Activated T-cell treated with anti-CD3 and anti-CD28 coated beads for 4 hours (primary cell): Measurements from ENCODE around the gene KCNQ1.

Source experiments
- DNase-seq: peaks from one replicate; pipeline ENCODE4 v3.0.0-alpha.2; 2020

Gene KCNQ1

DNA sequence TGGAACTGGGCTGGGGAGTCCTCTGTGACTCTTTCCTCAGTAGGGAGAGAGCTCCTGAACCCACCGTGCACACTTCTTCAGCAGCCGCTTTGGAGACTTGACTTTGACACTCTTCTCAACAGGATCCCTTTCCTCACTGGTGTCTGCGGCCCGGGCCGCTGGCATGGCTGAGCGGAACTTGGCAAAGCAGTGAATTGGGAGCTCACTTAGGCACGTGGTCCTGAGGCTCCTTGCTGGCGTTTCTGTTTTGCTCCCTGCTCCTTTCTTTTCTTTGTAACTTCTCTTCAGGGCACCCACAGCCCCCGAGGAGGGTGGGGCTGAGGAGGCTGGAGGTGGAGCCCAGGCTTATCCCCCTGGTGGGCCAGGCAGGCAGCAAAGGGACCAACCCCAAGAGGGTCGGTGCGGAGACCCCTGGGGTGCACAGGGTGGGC lies 263.4 kb downstream of the KCNQ1 start:
- DNase-seq: no peak

DNA sequence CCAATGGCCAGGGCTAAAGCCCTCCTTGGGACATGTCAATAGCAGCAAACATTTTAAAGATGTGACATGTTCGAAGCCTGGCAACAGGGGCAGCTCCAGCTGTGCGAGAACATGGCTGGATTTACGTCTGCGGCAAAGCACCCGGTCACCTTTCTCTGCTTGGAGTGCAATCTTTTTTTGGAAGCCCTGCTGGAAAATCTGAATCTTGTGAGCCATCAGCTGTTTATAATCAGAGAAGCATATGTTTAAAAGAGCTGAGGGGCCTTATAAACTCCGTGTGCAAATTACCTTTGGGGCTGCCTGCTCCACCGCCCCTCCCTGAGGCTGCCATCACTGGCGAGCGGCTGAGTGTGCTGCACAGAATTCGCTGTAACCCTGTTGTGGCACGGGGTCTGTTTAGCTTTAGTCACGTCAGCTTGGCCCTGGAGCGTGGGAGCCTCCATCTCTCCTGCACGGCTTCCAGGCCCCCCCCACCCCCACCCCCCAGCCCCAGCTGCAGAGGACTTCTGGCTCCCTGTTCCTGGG lies 264.0 kb downstream of the KCNQ1 start:
- DNase-seq: no peak

DNA sequence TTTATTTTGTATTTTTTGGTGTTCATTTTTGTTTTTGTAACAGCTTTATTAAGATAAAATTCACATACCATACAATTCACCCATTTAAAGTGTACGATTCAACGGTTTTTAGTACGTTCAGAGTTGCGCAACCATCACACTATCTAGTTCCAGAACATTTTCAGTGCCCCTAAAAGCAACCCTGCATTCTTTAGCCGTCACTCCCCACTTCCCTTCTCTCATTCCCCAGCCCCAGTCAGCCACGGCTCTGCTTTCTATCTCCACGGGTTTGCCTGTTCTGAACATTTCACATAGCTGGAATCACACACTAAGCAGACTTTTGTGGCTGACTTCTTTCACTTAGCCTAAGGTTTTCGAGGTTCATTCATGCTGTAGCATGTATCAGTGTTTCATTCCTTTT lies 264.6 kb downstream of the KCNQ1 start:
- DNase-seq: no peak

DNA sequence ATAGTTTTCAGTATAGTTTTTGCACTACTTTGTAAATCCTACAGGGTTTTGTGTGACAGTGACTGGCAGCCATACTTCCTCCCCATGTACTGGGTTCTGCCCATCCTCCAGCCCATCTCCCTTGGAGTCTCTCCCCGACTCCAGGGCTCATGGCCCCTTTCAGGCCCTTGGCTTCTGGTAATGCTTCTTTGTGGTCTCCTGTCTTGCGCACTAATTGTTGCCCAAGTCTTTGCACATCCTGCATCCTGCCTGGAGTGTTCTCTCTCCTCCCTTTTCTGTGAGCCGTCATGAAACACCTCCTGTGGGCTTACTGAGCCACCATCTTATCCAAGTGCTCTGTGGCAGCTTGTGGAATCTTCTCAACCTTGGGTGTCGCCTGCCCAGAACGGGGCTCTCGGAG lies 266.4 kb downstream of the KCNQ1 start:
- no peak for DNase-seq

DNA sequence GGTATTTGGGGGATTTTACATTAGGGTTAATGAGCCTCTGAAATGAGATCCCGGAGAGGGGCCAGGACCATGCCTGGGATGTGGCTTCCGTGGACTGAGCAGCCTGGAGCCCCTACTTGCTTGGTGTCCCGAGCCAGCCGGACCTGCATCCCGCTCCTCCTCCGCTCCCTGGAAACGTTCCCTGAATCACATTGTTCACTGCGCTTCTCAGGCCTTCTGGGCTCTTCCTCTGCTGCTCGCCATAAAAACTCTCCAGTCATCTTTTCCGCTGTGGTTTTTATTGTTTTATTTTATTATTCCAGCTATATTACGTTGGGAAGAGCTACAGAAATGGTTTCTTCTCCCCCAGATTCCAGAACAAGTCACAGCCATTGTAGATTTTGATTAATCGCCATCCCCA lies 268.3 kb downstream of the KCNQ1 start:
- no peak for DNase-seq

DNA sequence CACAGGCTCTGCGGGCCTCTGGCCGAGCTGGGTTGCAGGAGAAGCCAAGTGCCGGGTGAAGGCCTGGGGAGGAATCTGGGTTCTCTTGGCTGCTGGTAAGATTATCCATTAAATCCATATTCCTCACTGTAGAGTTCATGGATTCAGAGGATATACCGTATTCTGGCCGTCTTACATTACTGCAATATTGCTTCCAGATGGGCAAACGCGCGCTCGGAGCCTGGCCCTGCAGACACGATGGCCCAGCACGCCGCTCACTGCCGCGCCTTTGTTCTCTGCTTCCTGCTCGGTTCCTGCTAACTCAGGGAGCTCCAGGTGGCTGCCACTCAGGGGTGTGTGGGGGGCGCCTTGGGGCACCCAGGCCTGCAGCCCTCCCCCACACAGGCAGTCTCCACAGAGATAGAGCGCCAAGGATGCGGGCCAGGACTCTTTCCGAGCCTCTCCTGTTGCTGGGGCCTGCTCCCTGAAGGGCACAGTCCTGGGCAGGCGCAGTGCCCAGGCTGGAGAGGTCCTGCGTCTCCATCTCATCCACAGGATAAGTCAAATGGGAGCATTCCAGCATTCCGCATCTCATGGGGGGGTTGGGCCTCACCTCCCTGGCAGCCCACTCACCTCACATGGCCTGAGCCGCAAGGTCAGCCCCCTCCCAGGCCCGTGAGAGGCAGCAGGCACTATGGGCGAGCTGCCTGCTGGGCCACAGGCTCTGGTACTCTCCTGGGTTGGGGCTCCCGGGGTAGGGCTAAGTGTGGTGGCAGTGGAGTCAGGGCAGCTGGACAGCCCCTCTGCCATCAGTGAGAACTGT lies 269.1 kb downstream of the KCNQ1 start:
- DNase-seq: no peak

DNA sequence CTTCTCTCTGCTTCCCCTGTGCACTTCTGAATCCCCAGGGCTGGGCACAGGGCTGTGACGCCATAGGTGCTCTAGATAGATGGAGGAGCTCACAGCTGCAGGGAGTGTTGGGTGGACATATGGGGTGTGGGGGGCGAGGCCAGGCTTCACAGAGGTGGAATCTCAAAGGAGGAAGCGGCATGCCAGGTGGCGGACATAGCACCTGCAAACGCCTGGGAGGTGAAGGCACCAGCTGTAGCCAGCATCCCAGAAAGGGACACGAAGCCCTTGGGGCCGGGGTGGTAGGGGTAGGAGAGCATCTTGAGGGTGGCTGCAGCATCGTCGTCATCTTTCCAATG lies 269.6 kb downstream of the KCNQ1 start:
- no peak for DNase-seq

DNA sequence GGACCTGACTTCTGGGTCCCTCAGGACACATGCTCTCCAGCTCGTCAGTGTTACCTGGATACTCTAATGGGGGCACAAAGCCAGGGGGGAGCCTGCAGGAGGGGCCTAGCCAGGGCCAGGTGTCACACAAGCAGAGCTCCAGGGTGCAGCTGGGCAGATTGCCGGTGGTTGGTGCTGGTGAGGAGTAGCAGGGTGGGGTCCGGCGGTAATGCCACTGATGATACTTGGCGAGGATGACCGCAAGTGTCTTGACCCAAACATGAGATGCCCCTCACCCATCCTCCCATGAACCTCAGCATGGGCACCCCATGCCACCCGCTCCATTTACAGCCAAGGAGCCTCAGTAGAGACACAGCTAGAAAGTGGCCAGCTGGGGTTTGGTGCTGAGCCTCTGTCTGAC lies 270.1 kb downstream of the KCNQ1 start:
- no peak for DNase-seq

DNA sequence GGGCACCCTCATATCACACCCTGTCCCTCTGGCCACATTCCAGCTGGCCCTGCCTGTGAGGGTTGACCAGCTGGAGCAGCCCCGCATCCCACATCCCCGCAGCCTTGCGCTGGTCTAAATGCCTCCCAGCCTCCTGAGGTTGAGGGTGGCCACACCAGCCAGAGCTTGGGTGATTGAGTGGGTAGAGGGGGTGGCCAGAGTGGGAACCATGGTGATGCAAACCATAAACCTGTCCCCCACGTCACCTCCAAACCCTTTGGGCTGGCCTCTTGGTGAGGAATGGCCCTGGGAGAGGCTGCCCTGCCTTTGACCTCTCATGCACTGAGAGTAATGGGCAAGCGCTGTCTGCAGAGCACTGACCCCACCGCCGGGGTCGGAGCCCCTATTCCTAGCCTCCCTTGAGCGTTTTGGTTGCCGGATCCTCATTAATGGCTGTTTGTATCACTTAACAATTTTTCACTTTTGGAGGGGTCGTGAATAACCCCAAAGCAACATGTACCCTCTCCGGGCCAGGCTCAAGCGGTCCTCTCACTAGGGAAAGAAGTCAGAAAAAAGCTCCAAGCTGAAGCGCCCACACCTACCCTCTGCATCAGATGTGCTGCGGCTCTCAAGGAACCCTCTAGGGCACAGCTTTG lies 271.0 kb downstream of the KCNQ1 start:
- DNase-seq: no peak

DNA sequence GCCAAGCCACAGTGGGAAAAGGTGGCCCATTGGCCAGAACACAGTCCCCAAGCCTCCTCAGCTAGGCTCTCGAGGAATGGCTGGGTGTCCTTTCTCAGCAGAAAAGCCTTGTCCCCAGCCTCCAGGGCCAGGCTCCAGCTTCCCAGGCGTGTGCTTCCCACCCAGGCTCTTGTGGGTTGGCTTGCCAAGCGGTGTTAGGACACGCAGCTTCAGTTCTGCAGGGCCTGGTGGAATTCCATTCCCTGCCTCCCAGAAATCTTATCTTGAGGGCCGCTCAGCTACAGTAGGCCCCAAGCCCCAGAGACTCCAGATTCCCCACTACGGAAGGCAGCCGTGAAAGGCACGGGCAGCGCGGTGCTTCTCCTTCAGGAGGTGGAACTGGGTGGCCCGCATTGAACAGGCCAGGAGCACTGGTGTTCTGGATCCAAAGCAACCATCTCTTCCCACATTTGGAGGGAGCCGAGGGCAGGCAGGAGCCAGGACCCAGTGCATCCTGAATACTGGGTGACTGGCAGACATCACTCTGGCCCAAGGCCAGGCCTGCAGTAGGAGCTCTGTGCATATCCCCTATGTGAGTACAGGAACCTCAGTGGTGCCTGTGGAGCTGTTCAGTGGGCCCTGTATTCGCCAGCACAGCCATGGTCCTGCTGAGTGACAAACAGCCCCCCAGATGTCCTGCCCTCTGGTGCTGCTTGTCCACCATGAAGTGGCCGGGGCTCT lies 271.7 kb downstream of the KCNQ1 start:
- no peak for DNase-seq

DNA sequence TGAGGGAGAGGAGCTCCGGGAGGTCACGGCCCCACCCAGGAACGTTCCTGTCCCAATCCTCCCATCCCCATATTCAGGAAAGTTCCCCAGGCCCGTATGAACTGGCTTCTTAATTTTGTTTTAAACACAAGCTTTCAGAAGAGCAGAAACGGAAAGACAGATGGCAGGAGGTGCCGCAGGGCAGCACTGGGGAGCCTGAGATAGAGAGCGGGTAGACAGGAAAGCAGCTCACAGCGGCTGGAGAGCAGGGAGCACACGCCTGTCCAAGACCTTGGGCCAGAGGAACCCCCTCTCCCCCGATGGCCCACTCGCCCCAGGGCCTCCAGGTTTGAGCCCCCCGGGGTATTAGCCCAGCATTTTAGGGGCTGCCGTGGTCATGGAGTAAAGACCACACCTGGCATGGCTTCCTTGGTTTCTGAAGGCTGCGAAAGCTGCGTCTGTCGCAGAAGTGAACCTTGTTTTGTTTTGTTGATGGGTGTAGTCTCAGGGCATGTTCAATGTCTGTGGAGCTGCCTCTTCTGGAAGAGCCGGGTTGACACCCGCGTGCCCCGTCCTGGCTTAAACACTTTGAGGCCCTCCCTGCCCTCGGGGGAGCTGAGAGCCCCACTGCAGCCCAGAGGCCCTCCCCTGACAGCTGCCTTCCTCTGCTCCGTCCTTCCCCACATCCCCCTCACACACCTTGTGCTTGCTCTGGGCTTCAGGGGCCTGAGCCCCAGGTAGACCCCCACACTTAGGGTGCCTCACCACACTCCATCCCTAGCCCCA lies 272.9 kb downstream of the KCNQ1 start:
- DNase-seq: no peak

DNA sequence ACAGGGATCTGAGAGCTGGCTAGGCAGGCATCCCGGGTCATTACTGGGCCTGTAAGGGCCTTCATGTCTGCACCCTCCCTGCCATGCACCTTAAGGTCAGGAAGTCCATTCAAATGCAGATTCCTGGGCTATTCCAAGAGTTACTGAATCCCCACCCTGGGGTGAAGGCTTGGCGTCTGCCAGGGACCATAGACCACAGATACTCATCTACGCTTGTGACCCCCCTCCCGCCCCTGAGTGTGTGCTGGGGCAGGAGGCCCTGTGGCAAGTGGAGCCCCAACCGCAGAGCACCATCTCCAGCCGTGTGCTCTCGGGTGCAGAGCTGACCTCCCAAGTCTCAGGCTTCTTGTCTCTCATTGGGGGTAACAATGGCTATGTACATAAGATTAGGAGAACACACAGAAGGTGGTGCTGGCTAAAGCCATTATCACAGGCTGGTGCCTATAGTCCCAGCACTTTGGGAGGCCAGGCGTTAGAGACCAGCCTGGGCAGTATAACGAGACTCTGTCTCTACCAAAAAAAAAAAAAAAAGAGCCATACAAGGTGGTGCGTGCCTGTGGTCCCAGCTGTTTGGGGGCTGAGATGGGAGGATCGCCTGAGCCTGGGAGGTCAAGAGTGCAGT lies 274.1 kb downstream of the KCNQ1 start:
- no peak for DNase-seq

DNA sequence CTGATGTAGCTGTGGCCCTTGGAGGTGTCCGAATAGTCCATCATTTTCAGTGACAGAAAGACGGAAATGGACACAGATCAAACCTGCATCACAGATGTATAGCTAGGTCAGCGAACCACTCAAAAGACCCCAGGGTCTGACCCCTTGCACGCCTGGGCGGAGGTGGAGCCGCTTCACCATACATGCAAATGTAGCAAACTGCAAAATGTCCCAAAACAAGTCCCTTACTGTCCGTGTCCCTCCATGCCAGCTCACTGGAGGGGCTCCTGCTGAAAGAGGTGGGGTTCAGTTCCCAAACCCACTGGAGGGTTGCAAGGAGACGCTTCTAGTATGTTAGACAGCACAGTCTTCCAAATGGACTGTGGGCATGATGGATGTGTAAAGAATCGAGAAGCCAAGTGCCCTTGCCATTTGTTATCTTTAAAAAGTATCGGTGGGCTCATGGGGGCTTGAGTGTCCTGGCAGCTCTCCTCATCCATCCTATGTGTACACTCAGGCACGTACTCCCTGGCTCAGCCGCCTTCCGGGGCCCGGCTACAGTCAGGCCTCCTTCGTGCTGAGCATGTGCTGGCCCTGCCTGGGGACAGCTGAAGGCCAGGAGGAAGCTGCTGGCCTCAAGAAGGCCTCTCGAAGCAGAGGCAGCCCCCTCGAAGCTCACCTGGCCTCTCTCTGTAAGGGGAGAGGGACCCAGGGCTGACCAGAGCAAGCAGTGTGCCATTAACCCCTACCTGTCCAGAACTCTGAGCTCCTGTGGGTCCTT lies 275.2 kb downstream of the KCNQ1 start:
- no peak for DNase-seq

DNA sequence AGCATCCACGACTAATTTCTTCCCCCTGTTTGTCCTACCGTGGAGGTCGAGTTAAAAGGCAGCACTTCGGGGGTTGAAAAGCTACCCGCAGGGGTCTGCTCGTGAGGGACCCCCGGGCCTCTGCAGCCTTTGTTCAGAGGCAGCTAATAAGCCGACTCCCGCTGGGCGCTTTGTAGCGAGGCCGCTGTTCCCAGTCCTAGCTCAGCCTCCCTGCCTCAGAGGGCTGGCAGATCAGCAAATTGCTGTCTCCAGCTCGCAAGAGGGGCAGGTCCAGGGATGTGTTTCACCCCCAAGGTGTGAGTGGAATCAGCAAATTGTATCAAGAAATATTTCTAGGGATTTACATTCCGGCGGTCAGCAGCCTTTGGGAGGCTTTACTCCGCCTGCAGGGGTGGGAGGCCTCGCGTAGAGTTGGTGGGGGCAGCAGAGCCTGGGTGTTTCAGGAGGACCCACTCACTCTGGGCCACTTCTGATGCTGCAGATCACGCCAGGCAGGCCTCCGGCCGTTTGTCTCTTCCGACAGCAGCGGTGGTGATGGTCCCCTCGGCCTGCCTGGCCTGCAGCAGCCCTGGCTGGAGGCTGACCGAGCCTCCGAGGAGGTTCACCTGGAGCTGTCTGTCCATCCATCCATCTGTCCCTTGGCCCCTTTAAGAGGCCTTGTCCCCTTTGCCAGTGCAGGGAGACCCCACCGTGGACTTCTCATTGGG lies 276.6 kb downstream of the KCNQ1 start:
- no peak for DNase-seq

DNA sequence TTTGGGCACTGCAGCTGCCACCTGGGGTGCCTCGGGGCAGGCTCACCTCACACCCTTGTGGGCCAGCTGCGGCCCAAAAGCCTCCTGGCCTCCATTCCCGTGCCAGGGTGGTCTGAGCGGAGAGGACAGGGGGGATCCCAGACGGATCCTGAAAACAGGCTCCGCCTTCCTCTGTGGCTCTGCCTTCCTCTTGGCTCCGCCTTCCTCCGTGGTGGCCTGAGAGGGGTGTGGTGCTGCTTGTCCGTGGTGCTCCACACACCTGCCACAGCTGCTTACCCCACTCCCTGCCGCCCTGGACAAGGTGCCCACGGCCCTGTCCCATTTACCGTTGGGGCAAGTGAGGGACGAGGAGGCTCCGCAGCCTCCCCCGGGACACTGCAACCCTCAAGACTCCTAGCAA lies 278.1 kb downstream of the KCNQ1 start:
- no peak for DNase-seq

DNA sequence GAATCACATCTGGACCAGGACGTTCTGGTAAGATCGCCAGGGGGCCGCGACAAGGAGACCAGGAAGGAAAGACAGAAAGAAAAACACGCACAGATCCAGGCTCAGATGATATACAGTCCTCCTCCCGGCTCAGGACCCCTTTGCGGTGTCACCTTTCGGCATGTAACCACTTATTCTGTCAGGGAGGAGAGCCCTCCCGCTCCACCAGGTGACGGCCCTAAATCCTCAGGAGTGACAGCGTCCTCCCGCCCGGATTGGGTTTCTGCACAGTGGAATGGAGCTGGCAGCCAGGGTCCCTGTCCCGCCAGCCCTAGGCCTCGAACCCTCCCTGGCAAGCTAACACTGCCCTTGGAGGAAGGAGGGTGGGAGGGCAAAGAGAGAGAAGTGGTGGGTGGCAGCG lies 279.3 kb downstream of the KCNQ1 start:
- DNase-seq: no peak

DNA sequence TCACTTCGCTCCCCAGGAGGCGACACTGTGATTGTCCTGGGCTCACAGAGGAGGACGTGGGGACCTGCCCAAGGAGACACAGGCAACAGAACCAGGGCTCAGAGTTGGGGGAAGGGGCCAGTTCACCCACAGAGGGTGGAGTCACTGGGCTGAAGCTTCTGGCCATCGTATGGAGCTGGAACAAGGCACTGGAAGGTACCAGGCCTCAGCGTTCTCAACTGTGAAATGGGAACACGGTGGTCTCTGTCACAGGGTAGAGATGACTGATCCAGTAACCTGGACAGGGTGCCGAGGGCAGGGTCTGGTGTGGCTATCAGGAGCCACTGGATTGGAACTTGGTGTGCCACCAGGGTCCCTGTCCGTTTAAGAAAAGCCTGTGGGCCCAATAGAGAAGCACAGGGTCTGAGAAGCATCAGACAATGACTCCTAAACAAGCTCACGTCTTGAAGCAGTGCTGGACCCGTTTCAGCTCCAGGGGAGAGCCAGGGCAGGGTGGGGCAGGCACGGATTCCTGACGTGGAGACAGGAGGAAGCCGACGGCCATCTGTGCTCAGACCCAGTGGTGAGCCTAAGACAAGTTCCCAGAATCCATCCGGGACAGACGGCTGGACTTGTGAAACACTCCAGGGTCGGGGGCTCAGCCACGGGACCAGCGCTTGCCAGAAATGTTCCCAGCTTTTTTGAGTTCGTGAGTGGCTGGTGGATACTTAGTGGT lies 280.0 kb downstream of the KCNQ1 start:
- DNase-seq: no peak

DNA sequence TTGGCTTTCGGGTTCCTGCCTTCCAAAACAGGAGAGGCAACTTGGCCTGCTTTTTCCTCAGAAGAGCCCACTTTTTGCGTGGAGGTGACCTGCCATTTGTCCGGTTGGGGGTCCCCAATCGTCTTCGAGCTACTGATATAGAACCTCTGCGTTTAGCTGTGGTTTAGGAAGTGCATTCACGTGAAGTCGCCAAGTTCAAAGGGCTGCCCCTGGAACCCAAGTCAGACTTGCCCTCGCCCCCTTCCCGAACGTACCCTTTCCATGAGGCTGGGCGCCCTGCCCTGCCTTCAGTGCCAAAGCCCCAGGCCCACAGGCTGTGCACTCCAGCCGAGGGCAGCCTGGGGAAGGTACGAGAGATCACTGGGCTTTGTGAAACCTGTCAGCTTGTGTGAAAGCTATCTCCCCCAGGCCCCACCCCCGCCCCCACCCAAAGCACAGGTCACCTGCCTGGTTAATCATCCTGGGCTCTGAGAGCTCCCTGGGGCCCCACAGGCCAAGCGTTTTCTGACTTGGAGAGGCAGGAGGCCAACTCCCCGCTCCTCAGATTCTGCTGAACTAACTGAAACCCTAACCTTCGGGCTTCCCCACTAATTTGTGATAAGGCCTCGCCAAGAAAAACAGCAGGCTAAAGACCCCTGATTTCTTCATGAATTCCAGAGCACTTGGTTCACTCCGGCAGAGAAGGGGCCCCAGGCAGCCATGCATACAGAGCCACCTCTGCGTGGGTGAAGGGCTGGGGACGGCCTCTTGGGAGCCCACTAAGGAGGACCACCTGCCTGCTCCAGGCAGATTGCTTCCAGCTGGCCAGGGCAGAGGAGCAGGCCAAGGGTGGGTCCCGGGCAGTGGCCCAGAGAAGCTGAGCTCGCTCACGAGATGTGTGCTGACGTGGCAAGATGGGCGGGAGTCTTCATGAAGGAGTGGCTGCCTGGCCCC lies 280.8 kb downstream of the KCNQ1 start:
- no peak for DNase-seq

DNA sequence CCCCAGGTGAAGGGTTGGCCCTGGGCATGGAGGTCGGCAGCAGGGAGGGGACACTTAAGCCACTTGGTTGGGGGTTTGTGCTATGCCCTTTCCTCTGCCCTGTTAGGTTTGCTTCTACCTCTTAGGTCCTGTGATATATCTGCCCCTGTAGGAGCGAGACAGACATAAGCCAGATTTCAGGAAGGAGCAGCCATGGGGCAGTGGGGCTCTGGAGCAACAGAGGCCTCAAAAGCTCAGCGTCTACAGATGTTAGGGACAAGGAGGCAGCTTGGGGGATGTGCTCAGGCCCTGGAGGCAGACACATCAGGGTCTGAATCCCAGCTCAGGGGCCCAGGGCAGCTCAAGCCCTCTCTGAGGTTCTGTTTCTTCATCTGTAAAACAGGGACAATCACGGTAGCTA lies 282.2 kb downstream of the KCNQ1 start:
- DNase-seq: no peak
